Endothelial cell of umbilical vein (primary cell): ENCODE measurements around the gene ARHGEF19. TPM values are rescaled to one million over a fixed set of nuclear protein-coding genes. Genes with fewer than 3 reads are reported as not detected.
A peak's percentile ranks its signal among the peaks of the same experiment; 100 is the strongest.

Experiments
- BruUV-seq: library from RNA; stranded (reverse); fragments of 400-500 nt; replicated peaks from 2 replicates; lab custom pipeline; 2021; lab: Mats Ljungman, UMichigan
- CTCF ChIA-PET: fragments of 300-600, 350-600 bp; sonication (Branson Sonifier 250); formaldehyde crosslinking; loops from one replicate; lab custom pipeline; 2021; ENCODE audit warnings: antibody characterized with exemption, inconsistent platforms; lab: Charles Lee
- POLR2A ChIA-PET: fragments of 300-600, 350-600 bp; sonication (Branson Sonifier 250); formaldehyde crosslinking; loops from one replicate; lab custom pipeline; 2021; ENCODE audit warnings: antibody characterized with exemption, inconsistent platforms; lab: Charles Lee
- DNase-seq: peaks from one replicate; pipeline ENCODE4 v3.0.0-alpha.2; 2011; ENCODE audit warnings: low read depth, low spot score
- FAIRE-seq: peaks from 2 replicates; lab custom pipeline; 2011; peaks lifted over from hg19 to GRCh38; lab: Jason Lieb, UNC
- H2AFZ ChIP-seq: 2 replicates; pipeline ENCODE4 v1.6.0; 2012; ENCODE audit warnings: low read depth, low read length, control low read depth, inconsistent platforms
- H3K27ac ChIP-seq: 2 replicates; pipeline ENCODE4 v1.5.1; 2011; ENCODE audit warnings: low read depth, mild to moderate bottlenecking, control low read depth, low read length, moderate library complexity; ENCODE audit not compliant: insufficient read depth
- H3K27me3 ChIP-seq, 2 experiments: 2 replicates each; pipeline versions ENCODE4 v1.6.0 to v1.6.1; 2011; ENCODE audit warnings: low read length in 2 of 2, mixed read lengths in 1 of 2; ENCODE audit not compliant: control insufficient read depth in 2 of 2, insufficient read depth in 2 of 2
- H3K36me3 ChIP-seq, 2 experiments: 2 replicates in 1 of 2; 3 replicates in 1 of 2; pipeline ENCODE4 v1.5.1; 2011; ENCODE audit warnings: low read length in 2 of 2, mild to moderate bottlenecking in 1 of 2, moderate library complexity in 1 of 2; ENCODE audit not compliant: control insufficient read depth in 2 of 2, insufficient read depth in 2 of 2; ENCODE audit errors: extremely low read depth in 1 of 2
- H3K4me1 ChIP-seq: 3 replicates; pipeline ENCODE4 v1.5.1; 2011; ENCODE audit warnings: mild to moderate bottlenecking, low read length; ENCODE audit not compliant: control insufficient read depth, insufficient read depth; ENCODE audit errors: extremely low read depth
- H3K4me2 ChIP-seq: 2 replicates; pipeline ENCODE4 v1.6.1; 2011; ENCODE audit warnings: low read length, control low read depth, mixed read lengths; ENCODE audit not compliant: insufficient read depth
- H3K4me3 ChIP-seq, 3 experiments: fragments of 200-600 bp in 1 of 3; sonication (generic), shearing (Covaris generic) in 1 of 3; replicated peaks in 1 of 3; 2 replicates each; pipeline ENCODE4 v1.5.1; 2011 to 2016; ENCODE audit warnings: control low read depth in 3 of 3, low read length in 3 of 3, mild to moderate bottlenecking in 2 of 3, inconsistent platforms in 1 of 3, low read depth in 1 of 3, moderate library complexity in 1 of 3; ENCODE audit not compliant: insufficient read depth in 1 of 3
- H3K79me2 ChIP-seq: 2 replicates; pipeline ENCODE4 v1.6.0; 2012; ENCODE audit warnings: low read length, inconsistent platforms; ENCODE audit not compliant: control insufficient read depth, insufficient read depth
- H3K9ac ChIP-seq: replicated peaks from 2 replicates; pipeline ENCODE3; 2011; ENCODE audit warnings: low read length, control low read depth; ENCODE audit not compliant: insufficient read depth; ENCODE audit errors: extremely low read depth
- H3K9me1 ChIP-seq: replicated peaks from 3 replicates; pipeline ENCODE4 v1.6.0; 2011; ENCODE audit warnings: mild to moderate bottlenecking, low read length; ENCODE audit not compliant: control insufficient read depth, insufficient read depth; ENCODE audit errors: extremely low read depth
- H3K9me3 ChIP-seq: replicated peaks from 2 replicates; pipeline ENCODE4 v1.5.1; 2012; ENCODE audit warnings: low read length, inconsistent platforms; ENCODE audit not compliant: control insufficient read depth, insufficient read depth
- H4K20me1 ChIP-seq: replicated peaks from 2 replicates; pipeline ENCODE3; 2011; ENCODE audit warnings: mild to moderate bottlenecking, low read length; ENCODE audit not compliant: control insufficient read depth, insufficient read depth; ENCODE audit errors: extremely low read depth
- CTCF ChIP-seq, 2 donors: IDR thresholded peaks; 1 replicate in 1 of 2; 2 replicates in 1 of 2; pipeline ENCODE4 v1.5.1; 2011; ENCODE audit warnings: low read length in 2 of 2, mild to moderate bottlenecking in 2 of 2, moderate library complexity in 2 of 2, control low read depth in 1 of 2, inconsistent platforms in 1 of 2, low read depth in 1 of 2; ENCODE audit not compliant: insufficient read depth in 1 of 2; ENCODE audit errors: extremely low read depth in 1 of 2
- FOS ChIP-seq: IDR thresholded peaks from 2 replicates; pipeline ENCODE4 v1.6.1; 2011; ENCODE audit warnings: mild to moderate bottlenecking, low read length, moderate library complexity, borderline replicate concordance; ENCODE audit not compliant: insufficient read depth
- MYC ChIP-seq: IDR thresholded peaks from one replicate; pipeline ENCODE4 v1.6.1; 2011; ENCODE audit warnings: mild to moderate bottlenecking, low read depth, low read length
- POLR2A ChIP-seq: IDR thresholded peaks from 2 replicates; pipeline ENCODE4 v1.6.1; 2012; ENCODE audit warnings: low read depth, mild to moderate bottlenecking, control low read depth, low read length
- POLR2AphosphoS5 ChIP-seq: IDR thresholded peaks from 2 replicates; pipeline ENCODE4 v1.6.1; 2012; ENCODE audit warnings: low read depth, mild to moderate bottlenecking, control low read depth, low read length, moderate library complexity; ENCODE audit not compliant: insufficient read depth
- dilution Hi-C: fragments of 300-500 bp; cut with MboI; formaldehyde crosslinking; loops from one replicate; pipeline ENCODE4 v1.15.0; 2019; ENCODE audit warnings: low sequenced_read_pairs; ENCODE audit not compliant: extremely low pct_ligation_motif_present
- intact Hi-C: fragments of 100-400 bp; cut with micrococcal nuclease; formaldehyde crosslinking; loops from one replicate; pipeline ENCODE4 v1.10.0; 2022
- polyA plus RNA-seq, 4 experiments: library from polyadenylated mRNA; depleted of rRNA in 3 of 4; stranded (reverse) in 3 of 4; unstranded in 1 of 4; fragments of >200 nt; gene quantifications; 2 replicates each; pipeline versions ENCODE4 v1.2.1 to v1.2.3, GENCODE V29; 2011 to 2012; ENCODE audit warnings: missing spikeins in 1 of 4
- total RNA-seq: library from RNA; stranded (reverse); gene quantifications from 2 replicates; pipeline ENCODE4 v1.2.3, GENCODE V29; 2021

Gene ARHGEF19
- total and polyA plus RNA-seq, 2 donors (not counting 3 experiments of a cell fraction or from before 2014, with no cell fraction given) = 6.2 to 8.0 TPM

- no peaks in the 10 kb centered on the region for H3K9me1 ChIP-seq
- no peaks in the 10 kb centered on the region for H4K20me1 ChIP-seq
- FAIRE-seq (no peak), DNase-seq (no peak)
- BruUV-seq = no TSS peak
- H3K36me3 ChIP-seq = no peaks in the 10 kb centered on the region
- H3K79me2 ChIP-seq = no peaks in the 10 kb centered on the region
- peak overlapping the region; percentile 49 for H3K27ac ChIP-seq
- peak overlapping the region; percentile 83 for H3K4me2 ChIP-seq
- peak overlapping the region; percentile 87 for H2AFZ ChIP-seq
- H3K9me3 ChIP-seq = no peaks in the 10 kb centered on the region
- H3K4me1 ChIP-seq = peaks cover 9% of the 10 kb centered on the region
- H3K9ac ChIP-seq = peak overlapping the region; percentile 71
- CTCF ChIA-PET = interaction anchor here (1.0 to 1.7 kb wide), 4 partner anchors 9 to 156 kb away, joined by 4 to 11 read pairs (median 8); no protein-coding TSS in a partner anchor
- POLR2A ChIA-PET = interaction anchor here (1.0 to 1.1 kb wide), 2 partner anchors 8 to 10 kb away, joined by 4 to 8 read pairs; no protein-coding TSS in a partner anchor
- no peaks in the 10 kb centered on the region for H3K27me3 ChIP-seq
- intact Hi-C loops = loop anchor here (2.0 to 10.0 kb wide), 3 partner anchors 29 to 237 kb away; partner anchors contain the start of genes CPLANE2, FBXO42 and NECAP2
- dilution Hi-C loops = no loop called here
- TF ChIP-seq FOS = no peak
- H3K4me3 ChIP-seq = peak overlapping the region; percentile 23 to 57 (median 50)
Observed at GRCh38 chr1:16207318-16208269, 4.9 kb downstream of the ARHGEF19 start.

- H3K4me1 ChIP-seq = peaks cover 9% of the 10 kb centered on the region
- H3K4me3 ChIP-seq = peak overlapping the region; percentile 41 to 57 (median 50)
- CTCF ChIA-PET = interaction anchor here (0.8 to 1.7 kb wide), 6 partner anchors 9 to 157 kb away, joined by 3 to 11 read pairs (median 5); partner anchors contain the start of gene CPLANE2
- H3K4me2 ChIP-seq = peak overlapping the region; percentile 83
- H3K9me1 ChIP-seq = no peaks in the 10 kb centered on the region
- H3K79me2 ChIP-seq = no peaks in the 10 kb centered on the region
- dilution Hi-C loops (no loop called here), intact Hi-C loops (loop anchor here (1.0 to 10.0 kb wide), 6 partner anchors 11 to 238 kb away; partner anchors contain the start of genes CPLANE2, FBXO42, NECAP2 and SZRD1)
- no peaks in the 10 kb centered on the region for H3K27me3 ChIP-seq
- peak; percentile 96 for FAIRE-seq
- peak overlapping the region; percentile 87 for H2AFZ ChIP-seq
- H4K20me1 ChIP-seq = no peaks in the 10 kb centered on the region
- POLR2A ChIA-PET = interaction anchor here (1.0 to 1.1 kb wide), 2 partner anchors 9 to 11 kb away, joined by 4 to 8 read pairs; no protein-coding TSS in a partner anchor
- TF ChIP-seq CTCF (IDR thresholded peaks at IDR 0.05; ENCODE audit: extremely low read depth in 1 of 2, insufficient read depth in 1 of 2, low read depth in 1 of 2, low read length in 2 of 2) = no peak
- peak; percentile 76 for TF ChIP-seq POLR2A
- TF ChIP-seq POLR2AphosphoS5 = peak; percentile 73
- no peak for TF ChIP-seq MYC
- H3K9ac ChIP-seq = peak overlapping the region; percentile 71
- no TSS peak for BruUV-seq
- no peaks in the 10 kb centered on the region for H3K36me3 ChIP-seq
- H3K27ac ChIP-seq = peak overlapping the region; percentile 49
- DNase-seq = peak; percentile 98
- no peaks in the 10 kb centered on the region for H3K9me3 ChIP-seq
Observed at GRCh38 chr1:16206547-16207317, 5.7 kb downstream of the ARHGEF19 start.
